Mammary epithelial cell (primary cell): ENCODE data around the gene CCNF.

Source experiments
- CTCF ChIP-seq, 2 donors: IDR thresholded peaks in 1 of 2; conservative IDR thresholded peaks in 1 of 2; 2 replicates each; pipeline ENCODE4 v1.5.1; 2011 to 2012; ENCODE audit warnings: inconsistent platforms in 2 of 2, low read length in 2 of 2, mild to moderate bottlenecking in 2 of 2, control low read depth in 1 of 2, low read depth in 1 of 2; ENCODE audit not compliant: insufficient read depth in 1 of 2; ENCODE audit errors: extremely low read depth in 1 of 2
- EZH2 ChIP-seq: IDR thresholded peaks from 2 replicates; pipeline ENCODE4 v1.6.1; 2012; ENCODE audit warnings: low read length, inconsistent platforms, borderline replicate concordance

- no peak for TF ChIP-seq CTCF (conservative IDR thresholded peaks at IDR 0.05 in 1 of 2, IDR thresholded peaks at IDR 0.05 in 1 of 2; ENCODE audit: extremely low read depth in 1 of 2, insufficient read depth in 1 of 2, low read depth in 1 of 2, low read length in 2 of 2)
- no peak for TF ChIP-seq EZH2
These were observed 33.0 kb downstream of the CCNF start for GRCh38 chr16:2462031-2462866.
